ENCODE data around the gene MIPEP.
"Not testable (repeated sequence)": the region's sequence is repeated elsewhere in the genome, so short reads cannot be mapped to it uniquely, and the experiment has no call there.

MIPEP gene

DNA sequence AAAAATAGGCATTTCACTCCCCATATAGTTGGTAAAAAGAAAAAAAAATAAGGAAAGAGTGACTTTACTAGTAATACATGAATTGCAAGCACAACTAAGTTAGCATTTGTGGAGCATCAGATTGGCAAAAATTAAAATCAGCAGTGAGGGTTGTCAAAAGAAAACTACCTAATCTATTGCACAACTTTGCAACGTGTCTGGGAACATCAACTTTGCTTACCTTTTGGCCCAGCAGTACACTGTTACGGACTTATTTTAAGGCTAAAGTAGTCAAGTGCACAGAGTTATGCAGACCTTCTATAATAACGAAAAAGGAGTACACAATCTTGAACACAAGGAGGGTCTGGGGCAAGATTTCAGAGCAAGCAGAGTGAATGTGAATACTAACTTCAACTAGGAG lies 102.6 kb downstream of the MIPEP start:
- in situ Hi-C loops (cut with MboI; ENCODE audit: low sequenced_read_pairs), result no loop called here

DNA sequence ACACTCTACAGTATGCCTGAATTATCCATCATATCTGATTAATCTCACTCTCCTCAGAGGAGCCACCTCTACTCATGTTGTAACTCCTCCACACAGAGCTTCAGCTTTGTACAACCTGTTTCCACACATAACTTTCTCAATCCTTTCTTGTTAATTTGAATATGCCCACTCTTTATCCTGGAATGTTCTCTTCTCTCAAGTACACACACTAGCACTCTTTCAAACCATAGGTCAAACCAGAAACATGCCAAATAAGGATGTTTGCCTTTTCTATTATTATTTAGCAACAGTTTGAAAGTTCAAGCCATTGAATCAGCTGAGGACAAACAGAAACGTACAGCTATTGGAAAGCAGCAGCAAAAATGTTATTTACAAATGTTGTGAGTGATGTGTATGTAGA lies 110.3 kb downstream of the MIPEP start:
- in situ Hi-C loops (cut with MboI; ENCODE audit: low sequenced_read_pairs), result no loop called here

DNA sequence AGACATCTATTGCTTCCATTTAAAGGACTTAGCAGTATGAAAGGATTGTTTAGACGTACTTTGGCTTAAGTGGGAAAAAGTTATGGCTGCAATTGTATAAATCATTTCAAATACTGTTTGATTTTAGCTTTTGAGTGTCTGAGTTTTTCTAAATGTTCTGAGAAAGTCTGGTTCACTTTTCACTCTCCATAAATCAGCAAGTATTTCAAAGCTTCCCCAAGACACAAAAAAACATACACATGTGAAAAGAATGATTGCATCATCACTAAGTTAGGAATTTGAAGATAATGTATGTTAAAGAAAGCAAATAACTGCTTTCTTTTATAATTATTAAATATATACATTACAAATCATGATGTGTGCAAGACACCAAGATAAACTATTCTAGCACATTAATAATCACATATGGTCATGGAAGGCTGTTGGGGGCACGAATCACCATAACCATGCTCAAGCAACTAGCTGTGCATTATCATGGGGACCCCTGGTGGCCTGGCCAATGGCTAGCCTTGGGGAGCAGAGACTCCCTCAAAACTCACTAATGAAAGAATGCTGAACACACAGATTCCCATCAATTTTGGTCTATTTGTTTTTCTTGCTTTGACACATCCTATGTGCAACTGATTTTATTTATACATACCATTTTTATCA lies 111.1 kb downstream of the MIPEP start:
- in situ Hi-C loops (cut with MboI; ENCODE audit: low sequenced_read_pairs), result no loop called here

DNA sequence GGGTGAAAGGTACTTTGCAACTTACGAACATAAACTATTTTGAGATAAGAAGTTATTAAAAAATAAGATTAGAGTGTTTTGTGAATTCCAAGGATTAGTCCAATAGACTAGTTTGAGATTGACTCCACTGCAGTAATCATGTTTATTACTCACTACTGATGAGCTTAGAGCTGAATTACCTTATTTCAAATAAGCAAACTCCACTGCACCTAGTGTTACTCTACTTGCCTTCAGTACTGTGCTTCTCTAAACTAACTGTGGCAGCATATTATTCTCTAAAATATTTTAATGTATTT lies 111.7 kb downstream of the MIPEP start:
- in situ Hi-C loops (cut with MboI; ENCODE audit: low sequenced_read_pairs), result no loop called here

DNA sequence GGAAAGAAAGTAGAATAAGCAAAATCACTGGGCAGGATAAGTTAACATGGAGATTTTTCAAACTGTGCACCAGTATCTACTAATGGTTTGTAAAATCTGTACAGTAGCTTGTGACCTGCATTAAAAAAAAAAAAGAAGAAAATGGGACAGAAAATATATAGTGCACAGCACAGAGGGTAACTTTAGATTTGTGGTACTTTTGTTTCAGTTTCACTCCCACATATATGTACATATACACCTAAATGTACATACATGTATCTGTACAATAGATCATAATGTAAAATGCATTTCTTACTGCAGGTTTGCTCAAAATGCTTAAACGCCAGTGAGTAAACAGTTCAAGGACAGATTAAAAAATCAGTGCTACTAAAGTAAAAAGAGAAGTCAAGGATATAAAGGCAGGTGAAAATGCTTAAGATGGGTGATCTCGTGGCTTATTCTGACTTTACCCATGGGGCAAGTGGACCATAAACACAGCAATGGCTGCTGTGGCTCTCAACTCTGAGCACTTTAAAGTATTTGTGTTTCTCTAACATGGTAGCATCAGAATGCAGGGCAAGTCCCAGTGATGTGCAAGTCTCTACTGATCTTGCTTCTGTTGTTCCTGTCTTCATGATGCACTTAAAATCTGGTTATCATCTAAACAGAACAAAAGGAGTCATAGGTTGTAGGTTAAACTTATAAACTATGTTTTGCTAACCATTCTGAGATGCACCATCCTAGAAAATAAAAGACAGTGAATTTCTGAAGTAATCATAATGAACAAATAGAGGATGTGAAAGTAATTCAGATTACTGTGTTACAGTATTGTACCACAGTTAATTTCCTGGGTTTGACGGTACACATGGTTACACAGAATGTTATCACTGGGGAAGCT lies 112.3 kb downstream of the MIPEP start:
- in situ Hi-C loops (cut with MboI; ENCODE audit: low sequenced_read_pairs), result no loop called here

DNA sequence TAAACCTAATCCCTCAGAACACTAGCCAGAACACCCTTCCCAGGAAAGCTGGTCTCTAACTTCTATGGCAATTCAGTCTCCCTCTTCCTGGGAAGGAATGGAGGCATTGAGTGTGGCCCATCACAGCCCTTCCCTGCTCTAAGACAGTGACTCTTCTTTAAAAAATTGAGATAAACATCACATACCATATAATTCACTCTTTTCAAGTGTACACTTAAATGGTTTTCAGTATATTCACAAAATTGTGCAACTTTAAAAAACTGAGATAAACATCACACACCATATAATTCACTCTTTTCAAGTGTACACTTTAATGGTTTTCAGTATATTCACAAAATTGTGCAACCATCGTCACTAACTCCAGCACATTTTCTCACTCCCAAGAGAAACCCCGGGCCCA lies 116.5 kb downstream of the MIPEP start:
- in situ Hi-C loops (cut with MboI; ENCODE audit: low sequenced_read_pairs), result no loop called here

DNA sequence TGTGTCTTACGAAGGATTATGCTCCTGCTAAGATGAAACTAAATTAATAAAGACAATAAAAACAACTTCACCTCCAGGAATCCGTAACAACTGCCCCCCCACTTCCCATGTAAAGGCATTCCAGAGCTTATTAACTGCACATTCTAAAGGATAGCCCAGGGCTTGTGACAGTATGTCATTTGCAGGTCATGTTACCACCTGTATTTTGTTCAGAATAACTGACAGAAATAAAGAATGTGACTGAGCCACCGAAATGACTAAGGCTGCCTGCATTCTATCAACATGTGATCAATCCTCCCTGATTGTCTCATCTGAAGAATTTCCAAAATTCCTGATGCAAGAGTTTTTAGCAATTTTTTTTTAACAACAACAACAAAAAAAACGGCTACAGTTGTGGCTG lies 117.2 kb downstream of the MIPEP start:
- in situ Hi-C loops (cut with MboI; ENCODE audit: low sequenced_read_pairs), result no loop called here

DNA sequence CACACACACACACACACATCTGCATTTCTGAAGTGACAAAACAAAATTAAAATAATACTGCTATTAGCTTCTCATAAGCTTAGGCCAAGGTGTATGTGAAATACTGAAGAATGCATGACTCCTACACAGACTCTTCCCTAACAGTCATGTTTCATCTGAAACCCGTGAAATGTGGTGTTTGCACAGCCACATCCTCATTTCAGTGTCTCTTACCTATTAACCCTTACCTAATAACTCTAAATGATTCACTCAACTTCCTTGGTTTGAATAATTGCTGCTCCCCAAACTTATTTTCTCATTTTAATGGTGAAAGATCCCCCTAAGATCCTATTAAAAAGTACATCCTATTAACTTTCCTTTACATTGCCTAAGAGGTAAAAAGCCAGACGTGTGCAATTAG lies 117.6 kb downstream of the MIPEP start:
- in situ Hi-C loops (cut with MboI; ENCODE audit: low sequenced_read_pairs), result no loop called here

DNA sequence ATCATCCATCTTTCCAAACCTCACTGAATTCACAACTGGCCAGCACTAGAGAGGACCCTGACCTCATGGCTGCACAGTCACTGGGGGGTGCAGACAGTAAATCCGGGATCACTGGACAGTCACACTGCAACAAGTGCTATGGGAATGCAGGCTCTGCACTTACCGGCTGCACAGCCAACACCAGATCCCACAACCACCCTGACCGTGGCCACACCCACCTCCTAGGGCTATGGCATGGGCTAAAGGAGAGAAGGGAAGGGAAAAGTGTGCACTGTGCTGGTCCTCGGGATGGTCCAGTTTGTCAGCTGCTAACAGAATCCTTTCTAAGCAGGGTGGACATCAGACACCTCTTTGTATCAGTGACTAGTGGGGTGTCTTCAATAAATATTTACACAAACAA lies 118.2 kb downstream of the MIPEP start:
- in situ Hi-C loops (cut with MboI; ENCODE audit: low sequenced_read_pairs), result no loop called here

DNA sequence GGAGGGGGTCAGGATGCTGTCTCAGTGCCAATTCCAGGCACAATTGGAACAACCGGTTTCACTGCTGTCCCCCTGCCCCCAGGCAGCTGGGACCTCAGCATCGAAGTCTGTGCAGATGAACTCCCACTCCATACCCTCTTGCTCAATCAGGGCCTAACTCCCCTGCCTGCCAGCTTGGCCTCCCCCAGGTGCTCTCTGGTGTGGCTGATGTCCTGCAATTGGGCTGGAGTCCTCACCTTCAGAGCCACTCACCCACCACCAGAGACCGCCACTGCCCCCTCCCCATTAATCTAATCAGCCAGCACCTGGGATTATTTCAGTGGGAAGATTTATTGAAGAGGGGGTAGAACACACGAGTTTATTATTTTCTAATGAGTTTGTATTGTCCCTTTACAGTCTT lies 118.8 kb downstream of the MIPEP start:
- in situ Hi-C loops (cut with MboI; ENCODE audit: low sequenced_read_pairs), result no loop called here

DNA sequence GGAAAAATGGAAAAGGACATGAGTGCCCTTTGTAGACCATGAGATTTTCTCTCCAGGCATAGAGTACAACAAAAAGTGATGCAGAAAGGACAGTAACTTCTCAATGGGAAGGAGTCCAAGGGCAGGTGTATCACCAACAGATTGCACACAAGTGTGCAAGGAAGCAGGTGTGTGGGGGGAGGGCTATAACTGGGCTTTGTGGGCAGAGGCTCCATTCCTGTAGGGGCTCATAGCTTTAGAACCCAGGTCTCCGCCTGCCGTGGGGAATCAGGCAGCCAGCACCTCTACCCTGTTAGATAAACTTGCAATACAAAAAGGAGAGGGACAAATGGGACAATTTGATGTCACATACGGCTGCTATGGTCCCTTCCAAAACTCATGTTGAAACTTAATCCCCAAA lies 119.8 kb downstream of the MIPEP start:
- in situ Hi-C loops (cut with MboI; ENCODE audit: low sequenced_read_pairs), result no loop called here

DNA sequence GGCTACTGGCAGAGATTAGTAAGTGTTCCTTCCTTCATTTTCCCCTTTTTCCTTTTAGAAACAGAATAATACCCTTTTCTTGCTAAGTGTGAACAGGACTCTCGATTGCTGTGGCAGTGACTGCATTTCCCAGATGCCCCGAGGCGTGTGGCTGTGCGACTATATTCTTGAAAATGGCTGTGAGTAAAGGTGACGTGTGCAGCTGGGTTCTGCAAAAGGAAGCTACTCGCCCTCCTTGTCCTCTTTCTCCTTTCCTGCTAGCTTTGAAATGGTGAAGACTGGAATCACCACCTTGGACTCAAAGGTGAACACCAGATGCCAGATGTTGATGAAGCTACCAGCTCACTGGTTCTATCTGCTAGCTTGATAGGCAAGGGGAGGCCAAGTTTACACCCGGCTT lies 121.4 kb downstream of the MIPEP start:
- in situ Hi-C loops (cut with MboI; ENCODE audit: low sequenced_read_pairs), result no loop called here

DNA sequence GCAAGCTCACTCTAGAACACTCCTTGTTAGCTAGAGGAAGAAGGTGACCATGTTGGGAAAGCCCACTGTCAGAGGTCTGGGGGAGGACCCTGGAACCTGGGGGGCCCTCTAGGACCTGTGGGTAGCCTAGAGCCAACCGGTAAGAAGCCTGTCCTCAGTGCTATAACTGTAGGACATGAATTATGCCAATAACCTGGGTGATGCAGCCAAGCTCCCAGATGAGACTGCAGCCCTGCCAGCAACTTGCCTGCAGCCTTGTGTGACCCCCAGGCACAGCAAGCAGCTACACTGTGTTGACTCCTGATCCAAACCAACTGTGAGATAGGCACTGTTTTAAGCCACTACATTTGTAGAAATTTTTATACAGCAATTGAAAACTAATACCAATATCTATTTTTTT lies 122.3 kb downstream of the MIPEP start:
- in situ Hi-C loops (cut with MboI; ENCODE audit: low sequenced_read_pairs), result no loop called here

DNA sequence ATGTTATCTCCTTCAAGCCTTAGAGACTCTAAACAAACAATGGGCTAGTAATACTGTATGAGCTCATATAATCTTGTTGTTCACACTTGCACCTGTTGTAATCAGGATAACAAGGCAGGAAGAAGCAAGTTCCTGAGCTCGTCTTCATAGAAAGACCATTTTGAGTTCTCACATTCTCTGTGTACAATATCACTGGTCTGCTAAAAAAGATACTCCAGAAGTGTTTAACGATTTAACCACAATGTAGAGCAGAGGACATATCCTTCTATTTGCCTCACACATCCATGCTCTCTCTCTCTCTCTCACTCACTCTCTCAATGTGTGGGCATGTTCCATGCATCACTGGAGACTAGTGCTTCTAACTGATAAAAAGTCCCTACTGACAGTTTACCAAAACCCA lies 122.9 kb downstream of the MIPEP start:
- in situ Hi-C loops (cut with MboI; ENCODE audit: low sequenced_read_pairs), result no loop called here

DNA sequence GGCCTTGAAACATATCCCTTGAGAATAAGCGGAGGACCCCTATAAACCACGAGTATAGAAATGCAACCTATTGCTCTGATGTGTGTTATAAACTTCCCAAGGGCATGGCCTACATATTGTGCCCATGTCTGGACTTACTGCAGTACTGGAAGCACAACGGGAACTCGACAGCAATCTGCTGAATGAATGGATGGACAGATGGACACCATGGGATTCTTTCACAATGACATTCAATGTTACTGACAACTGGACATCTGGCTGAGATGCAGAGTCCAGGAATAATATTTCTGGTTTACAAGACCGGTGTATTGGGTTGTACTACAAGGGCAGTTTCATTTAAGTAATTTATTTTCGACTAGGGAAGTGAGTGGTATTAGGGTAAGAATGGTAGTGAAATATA lies 123.7 kb downstream of the MIPEP start:
- in situ Hi-C loops (cut with MboI; ENCODE audit: low sequenced_read_pairs), result no loop called here

DNA sequence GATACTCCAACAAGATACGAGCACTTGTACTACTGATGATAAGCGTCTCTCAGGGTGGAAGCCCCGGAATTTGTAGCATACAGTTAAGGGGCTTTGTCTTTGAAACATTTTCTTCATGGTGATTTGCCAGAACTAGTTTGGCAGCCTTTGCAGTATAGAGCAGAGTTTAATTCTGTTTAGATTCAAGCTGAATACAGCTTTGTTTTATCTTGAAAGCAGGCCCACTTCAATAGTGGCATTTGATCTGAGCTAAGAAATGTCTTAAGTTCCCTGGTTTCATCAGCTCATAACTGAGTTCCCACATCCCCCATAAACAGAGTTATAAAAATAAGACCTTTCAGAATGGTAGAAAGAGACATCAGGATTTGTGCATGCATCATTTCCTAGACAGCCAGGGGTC lies 125.9 kb downstream of the MIPEP start:
- in situ Hi-C loops (cut with MboI; ENCODE audit: low sequenced_read_pairs), result no loop called here

DNA sequence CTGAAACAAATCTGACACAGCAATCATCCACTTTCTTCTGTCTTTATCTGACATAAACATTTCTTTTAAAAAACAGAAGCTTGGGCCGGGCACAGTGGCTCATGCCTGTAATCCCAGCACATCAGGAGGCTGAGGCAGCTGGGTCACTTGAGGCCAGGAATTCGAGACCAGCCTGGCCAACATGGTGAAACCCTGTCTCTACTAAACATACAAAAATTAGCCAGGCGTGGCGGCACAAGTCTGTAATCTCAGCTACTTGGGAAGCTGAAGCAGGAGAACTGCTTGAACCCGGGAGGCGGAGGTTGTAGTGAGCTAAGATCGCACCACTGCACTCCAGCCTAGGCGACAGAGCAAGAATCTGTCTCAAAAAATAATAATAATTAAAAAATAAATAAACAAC lies 127.4 kb downstream of the MIPEP start:
- in situ Hi-C loops (cut with MboI; ENCODE audit: low sequenced_read_pairs), result not testable (repeated sequence)

DNA sequence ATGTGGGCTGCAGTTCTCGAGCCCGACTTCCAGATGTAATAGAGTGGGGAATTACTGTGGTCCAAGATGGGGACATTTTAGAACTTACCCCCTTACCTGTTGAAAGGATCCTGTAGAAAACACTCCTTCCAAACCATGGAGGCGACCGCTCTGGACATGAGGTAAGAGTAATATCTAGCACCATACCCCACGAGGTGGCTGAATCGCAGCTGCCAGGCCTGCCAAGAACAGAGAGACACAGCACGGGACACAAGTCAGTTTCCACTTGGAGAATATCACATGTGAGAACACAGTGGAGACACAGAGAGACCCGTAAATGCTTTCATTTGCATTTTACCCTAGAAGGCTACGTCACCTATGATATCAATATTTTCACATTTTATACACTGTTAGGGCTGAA lies 129.2 kb downstream of the MIPEP start:
- in situ Hi-C loops (cut with MboI; ENCODE audit: low sequenced_read_pairs), result no loop called here

DNA sequence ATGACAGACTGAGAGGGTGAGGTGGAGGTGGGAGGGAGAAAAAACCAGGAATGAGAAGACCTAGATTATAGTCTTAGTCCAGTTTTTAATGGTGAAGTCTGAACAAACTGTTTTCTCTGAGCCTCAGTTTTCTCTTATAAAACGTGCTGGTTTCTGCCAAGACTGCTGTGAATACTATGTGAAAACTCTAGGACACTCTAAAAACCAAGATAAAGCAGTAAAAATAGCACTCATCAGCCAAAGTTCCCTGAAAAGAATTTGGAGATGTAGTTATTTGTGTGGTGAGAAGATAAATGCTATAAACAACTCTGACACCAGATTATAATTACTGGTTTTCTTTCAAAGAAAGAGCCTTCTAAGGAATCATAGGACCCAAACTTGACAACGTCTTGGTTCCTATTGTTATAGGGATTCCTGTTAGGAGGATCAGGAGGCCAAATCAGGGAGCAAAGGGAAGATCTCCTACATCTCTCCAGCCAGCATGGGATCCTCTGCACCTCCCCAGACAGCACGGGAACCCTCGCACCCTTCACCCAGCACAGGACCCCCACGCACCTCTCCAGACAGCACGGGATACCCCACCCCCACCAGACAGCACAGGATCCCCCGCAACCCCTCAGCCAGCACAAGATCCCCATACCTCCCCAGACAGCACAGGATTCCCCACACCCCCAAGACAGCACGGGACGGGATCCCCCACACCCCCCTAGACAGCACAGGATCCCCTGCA lies 130.2 kb downstream of the MIPEP start:
- in situ Hi-C loops (cut with MboI; ENCODE audit: low sequenced_read_pairs), result no loop called here

DNA sequence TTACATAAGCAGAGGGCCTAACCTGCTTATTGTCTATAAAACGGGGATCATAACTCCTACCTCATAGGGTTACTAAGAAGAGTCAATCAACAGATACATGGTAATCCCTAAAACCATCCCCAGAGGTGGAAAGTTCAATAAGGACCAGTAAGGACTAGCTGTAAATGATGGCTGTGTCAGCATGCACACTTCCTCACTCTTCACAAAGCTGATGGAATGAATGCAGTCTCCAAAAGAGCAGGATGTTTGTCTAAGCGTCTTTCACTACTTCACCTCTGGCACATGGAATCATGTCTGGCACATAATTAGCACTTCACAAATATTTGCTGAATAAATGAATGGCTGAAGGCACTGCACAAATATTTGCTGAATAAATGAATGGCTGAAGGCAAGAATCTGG lies 134.2 kb downstream of the MIPEP start:
- in situ Hi-C loops (cut with MboI; ENCODE audit: low sequenced_read_pairs), result no loop called here

DNA sequence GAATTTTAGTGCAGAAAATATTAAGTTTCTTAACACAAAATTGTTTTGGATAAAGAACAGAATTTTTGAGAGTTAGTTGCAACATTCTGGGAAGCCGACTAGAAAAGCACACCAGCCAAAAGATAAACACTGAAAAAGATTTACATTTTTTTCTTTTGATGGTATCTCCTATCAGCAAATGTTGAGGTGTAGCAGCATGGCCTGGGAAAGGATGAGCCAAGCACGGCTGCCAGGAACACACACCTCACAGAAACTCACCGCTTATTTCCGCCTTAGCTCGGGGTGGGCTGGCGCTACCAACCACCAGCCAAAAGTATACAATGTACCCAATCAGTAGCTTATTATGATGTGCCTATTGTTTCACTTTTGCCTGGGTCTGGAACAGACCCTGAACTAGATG lies 134.7 kb downstream of the MIPEP start:
- in situ Hi-C loops (cut with MboI; ENCODE audit: low sequenced_read_pairs), result no loop called here

DNA sequence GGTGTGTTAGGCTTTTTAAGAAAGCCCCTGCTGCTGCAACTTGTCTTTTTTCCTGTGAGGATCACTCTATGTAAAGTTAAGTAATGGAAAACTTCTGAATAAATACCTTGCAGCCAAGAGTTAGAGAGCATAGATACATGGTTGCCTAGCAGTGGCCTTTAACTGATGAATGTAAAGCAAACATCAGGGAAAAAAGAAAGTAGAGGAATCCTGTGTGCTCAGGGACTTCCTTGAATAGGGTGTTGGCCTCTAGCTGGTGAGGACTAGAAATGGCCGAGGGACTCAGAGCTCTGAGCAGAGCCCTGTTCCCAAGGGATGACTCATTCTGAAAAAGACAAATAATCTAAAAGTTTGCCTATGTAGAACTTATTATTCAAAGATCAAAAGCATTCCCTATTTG lies 135.7 kb downstream of the MIPEP start:
- in situ Hi-C loops (cut with MboI; ENCODE audit: low sequenced_read_pairs), result no loop called here

Measured in HL-60/S4 treated with phorbol 12-myristate 13-acetate at 8.2 ng/mL for 4 days and 3 days (cell line).